NCI-H524 (cell line): Measurements from ENCODE around the gene RHBDL2.
"Not testable (repeated sequence)": the region's sequence is repeated elsewhere in the genome, so short reads cannot be mapped to it uniquely, and the experiment has no call there.

Experiments used
- DNase-seq, 2 experiments: peaks; one replicate each; lab custom pipeline; 2025; lab: John Stamatoyannopoulos, UW

RHBDL2 gene

GRCh38 chr1:38875811-38876210 is 65.8 kb downstream of the RHBDL2 start:
- no peak for DNase-seq

DNA sequence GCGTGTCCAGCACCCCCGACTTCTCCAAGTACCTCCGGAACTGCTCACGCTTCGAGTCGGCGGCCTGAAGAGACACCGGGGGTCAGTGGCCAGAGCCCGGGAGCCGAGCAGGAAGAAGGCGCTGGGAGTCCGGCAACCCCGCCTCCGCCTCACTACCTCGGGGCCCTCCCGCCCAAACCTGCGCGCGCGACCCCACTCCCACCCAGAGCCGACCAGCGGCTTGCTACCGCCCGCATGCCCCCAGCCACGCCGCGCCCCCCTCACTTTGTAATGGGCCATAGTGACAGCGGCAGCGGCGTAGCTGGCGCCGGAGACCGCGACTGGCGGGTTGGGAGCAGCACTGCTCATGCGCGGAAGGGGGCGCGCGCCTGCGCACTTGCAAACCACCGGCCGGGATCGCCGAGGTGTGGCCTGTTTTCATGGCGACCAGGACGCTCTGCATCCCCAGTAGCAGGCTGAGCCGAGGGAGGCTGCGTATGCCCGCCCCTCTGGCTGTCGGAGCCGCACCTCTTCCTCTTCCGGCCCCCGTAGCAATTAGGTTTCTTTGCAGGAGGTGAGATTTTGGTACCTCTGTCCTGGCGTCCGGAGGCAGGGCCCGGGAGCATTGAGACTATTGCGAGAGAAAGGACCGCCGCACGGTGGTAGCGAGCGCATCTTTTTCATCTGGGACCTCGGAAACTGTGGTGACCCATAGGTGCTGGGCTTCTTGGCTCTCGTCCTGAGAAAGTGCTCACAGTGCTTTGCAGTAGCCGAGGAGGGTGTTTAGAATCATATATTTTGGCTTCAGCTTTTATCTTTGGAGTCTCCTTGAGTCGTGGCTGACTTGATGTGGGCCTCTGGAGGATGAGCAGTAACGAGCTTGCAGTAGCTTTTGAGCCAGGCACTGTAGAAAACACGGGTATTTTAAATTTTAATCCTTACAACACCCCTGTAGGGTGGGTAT is 68.3 kb downstream of the RHBDL2 start, which contains the start of gene MYCBP:
Gene MYCBP, minus strand, starts transcription at position 322 of the 943 bp plus-strand sequence. Its CDS starts 43 bp downstream, at position 279.
- DNase-seq = peak; percentile 92 to 93

- no peak for DNase-seq
These were observed 69.1 kb downstream of the RHBDL2 start for GRCh38 chr1:38872401-38873026.

DNA sequence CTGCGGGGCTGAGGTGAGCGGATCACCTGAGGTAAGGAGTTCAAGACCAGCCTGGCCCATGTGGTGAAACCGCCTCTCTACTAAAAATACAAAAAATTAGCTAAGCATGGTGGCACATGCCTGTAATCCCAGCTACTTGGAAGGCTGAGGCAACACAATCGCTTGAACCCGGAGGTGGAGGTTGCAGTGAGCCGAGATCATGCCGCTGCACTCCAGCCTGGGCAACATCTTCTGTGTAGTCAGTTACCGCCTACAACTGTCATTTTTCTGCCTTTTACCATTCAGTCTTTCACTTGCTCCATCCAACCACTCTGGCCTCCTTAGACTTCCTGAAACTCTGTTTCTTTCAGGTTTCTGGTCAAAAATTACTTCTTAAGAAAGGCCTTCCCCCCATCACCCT is 70.6 kb downstream of the RHBDL2 start:
- DNase-seq = no peak

- DNase-seq = no peak
These were observed 74.4 kb downstream of the RHBDL2 start for GRCh38 chr1:38867208-38867607.

- DNase-seq = no peak
These were observed 76.4 kb downstream of the RHBDL2 start for GRCh38 chr1:38865112-38865715.

DNA sequence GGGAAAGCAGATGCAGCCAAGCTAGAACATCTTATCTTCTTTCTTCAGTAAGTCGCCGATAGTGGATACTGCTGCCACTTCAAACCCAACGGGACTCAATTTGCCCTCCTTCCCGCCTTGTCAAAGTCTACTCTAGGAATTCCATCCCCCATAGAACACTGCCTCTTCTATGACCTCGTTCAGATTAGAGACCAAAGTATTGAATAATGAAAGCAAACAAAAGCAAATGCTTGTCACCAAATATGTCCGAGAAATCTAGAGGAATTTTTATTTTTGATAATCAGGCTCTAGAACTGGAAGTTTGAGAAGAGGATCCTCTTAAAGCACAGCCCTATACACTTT is 81.2 kb downstream of the RHBDL2 start:
- DNase-seq = no peak

GRCh38 chr1:38859561-38860453 is 81.8 kb downstream of the RHBDL2 start, which contains the start of gene RRAGC:
Gene RRAGC, minus strand, starts transcription at chr1:38859772. Its CDS starts 126 bp downstream, at chr1:38859646.
- peak; percentile 82 to 94 for DNase-seq

DNA sequence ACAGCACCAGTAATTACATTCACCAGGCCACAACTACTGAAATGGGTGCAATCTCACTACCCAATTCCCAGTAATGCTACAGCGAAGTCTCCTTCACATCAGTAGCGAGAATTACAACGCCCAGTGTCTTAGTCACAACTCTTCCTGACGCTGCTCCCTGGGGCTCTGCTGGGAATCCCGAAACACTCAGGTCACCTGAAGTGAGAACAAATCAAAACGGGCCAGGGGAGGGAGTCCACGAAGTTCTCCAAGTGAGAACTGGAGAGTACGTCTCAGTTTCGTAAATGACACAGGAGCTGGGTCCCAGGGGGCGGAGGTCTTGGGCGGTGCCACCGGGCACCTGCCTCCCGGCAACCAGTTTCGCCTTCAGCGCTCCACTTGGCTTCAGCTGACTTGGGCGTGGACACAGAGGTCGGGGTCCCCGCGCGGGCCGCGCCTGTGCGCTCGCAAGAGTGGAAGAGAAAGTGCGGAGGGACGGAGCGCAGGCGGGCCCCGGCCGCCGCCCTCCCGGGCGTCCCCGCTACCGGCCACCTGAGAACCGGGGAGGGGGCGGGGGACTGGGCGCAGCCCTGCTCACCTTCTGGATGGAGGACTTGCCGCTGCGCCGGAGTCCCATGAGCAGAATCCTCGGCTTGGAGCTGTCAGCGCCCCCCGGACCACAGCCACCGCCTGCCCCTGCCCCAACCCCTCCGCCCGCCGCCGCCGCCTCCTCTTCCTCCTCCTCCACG is 82.6 kb downstream of the RHBDL2 start:
- peak in 1 of 2 experiments; percentile 19 for DNase-seq

DNA sequence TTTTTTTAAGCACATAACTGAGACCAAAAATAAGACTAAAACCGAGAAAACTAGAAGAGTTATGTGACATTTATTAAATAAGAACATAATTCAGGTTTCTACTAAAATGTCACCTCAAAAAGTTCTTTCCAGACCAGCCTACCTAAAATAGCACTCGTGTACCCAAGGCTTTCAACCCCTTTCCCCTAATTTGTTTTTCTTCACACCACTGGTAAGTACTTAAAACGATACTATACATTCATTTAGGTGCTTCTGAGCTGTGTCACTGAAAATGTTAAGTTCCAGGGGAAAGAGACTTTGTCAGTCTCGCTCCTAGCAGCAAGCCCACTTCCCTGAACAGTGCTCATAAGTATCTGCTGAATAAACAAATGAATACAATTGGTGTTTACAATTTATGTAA is 88.8 kb downstream of the RHBDL2 start:
- no peak for DNase-seq

GRCh38 chr1:38848071-38848470 is 93.6 kb downstream of the RHBDL2 start:
- DNase-seq = no peak

- no peak for DNase-seq
These were observed 95.4 kb downstream of the RHBDL2 start for GRCh38 chr1:38846210-38846609.

DNA sequence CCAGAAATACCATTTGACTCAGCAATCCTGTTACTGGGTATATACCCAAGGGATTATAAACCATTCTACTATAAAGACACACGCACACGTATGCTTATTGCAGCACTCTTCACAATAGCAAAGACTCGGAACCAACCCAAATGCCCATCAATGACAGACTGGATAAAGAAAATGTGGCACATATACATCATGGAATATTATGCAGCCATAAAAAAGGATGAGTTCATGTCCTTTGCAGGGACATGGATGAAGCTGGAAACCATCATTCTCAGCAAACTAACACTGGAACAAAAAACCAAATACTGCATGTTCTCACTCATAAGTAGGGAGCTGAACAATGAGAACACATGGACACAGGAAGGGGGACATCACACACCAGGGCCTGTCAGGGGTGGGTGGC is 96.5 kb downstream of the RHBDL2 start:
- not testable (repeated sequence) for DNase-seq

- DNase-seq = no peak
These were observed 101.3 kb downstream of the RHBDL2 start for GRCh38 chr1:38840281-38840680.

- no peak for DNase-seq
These were observed 102.3 kb downstream of the RHBDL2 start for GRCh38 chr1:38839363-38839762.

GRCh38 chr1:38836316-38836715 is 105.3 kb downstream of the RHBDL2 start:
- DNase-seq = not testable (repeated sequence)
